GM19397 (cell line): ENCODE measurements around the gene GDPGP1.
"Not testable (repeated sequence)": the region's sequence is repeated elsewhere in the genome, so short reads cannot be mapped to it uniquely, and the experiment has no call there.

Source experiments
- ATAC-seq: cut with Tn5 transposase; IDR thresholded peaks from one replicate; pipeline ENCODE4 v1.9.1; 2021; ENCODE audit warnings: mild to moderate bottlenecking, moderate library complexity; ENCODE audit not compliant: unreplicated experiment

The GDPGP1 gene

GRCh38 chr15:90249203-90249863 lies 15.3 kb downstream of the GDPGP1 start, which contains the start of gene TTLL13:
TSS of gene TTLL13 (plus strand) at chr15:90249556. CDS start at chr15:90250631, 1,075 bp downstream.
- ATAC-seq, result peak; percentile 67

- ATAC-seq, result no peak
These were observed 23.8 kb downstream of the GDPGP1 start for GRCh38 chr15:90257776-90258175.

- no peak for ATAC-seq
These were observed 25.5 kb downstream of the GDPGP1 start for GRCh38 chr15:90259524-90259923.

GRCh38 chr15:90260731-90261130 lies 26.7 kb downstream of the GDPGP1 start:
- ATAC-seq, result not testable (repeated sequence)

GRCh38 chr15:90261811-90262210 lies 27.8 kb downstream of the GDPGP1 start:
- ATAC-seq, result no peak

GRCh38 chr15:90262426-90262825 lies 28.4 kb downstream of the GDPGP1 start:
- ATAC-seq, result no peak

GRCh38 chr15:90264671-90265070 lies 30.7 kb downstream of the GDPGP1 start:
- ATAC-seq, result no peak

GRCh38 chr15:90265271-90266060 lies 31.5 kb downstream of the GDPGP1 start, which contains the start of gene NGRN:
TSS of gene NGRN (plus strand) at chr15:90265672. CDS start at chr15:90265713, 41 bp downstream.
- peak; percentile 91 for ATAC-seq

GRCh38 chr15:90266061-90266431 lies 32.0 kb downstream of the GDPGP1 start:
- ATAC-seq, result peak; percentile 4

- no peak for ATAC-seq
These were observed 32.5 kb downstream of the GDPGP1 start for GRCh38 chr15:90266485-90266884.

GRCh38 chr15:90268415-90268814 lies 34.4 kb downstream of the GDPGP1 start:
- no peak for ATAC-seq

- no peak for ATAC-seq
These were observed 36.6 kb downstream of the GDPGP1 start for GRCh38 chr15:90270502-90271150.

- ATAC-seq, result no peak
These were observed 37.6 kb downstream of the GDPGP1 start for GRCh38 chr15:90271459-90272166.

GRCh38 chr15:90278467-90278866 lies 44.5 kb downstream of the GDPGP1 start:
- ATAC-seq, result not testable (repeated sequence)

GRCh38 chr15:90280743-90281142 lies 46.7 kb downstream of the GDPGP1 start:
- not testable (repeated sequence) for ATAC-seq

GRCh38 chr15:90281637-90282036 lies 47.6 kb downstream of the GDPGP1 start:
- not testable (repeated sequence) for ATAC-seq

- ATAC-seq, result no peak
These were observed 52.7 kb downstream of the GDPGP1 start for GRCh38 chr15:90286678-90287077.

GRCh38 chr15:90287101-90287500 lies 53.1 kb downstream of the GDPGP1 start:
- ATAC-seq, result no peak

GRCh38 chr15:90287946-90288345 lies 53.9 kb downstream of the GDPGP1 start:
- ATAC-seq, result no peak

- no peak for ATAC-seq
These were observed 57.8 kb downstream of the GDPGP1 start for GRCh38 chr15:90291679-90292356.
